HG03060 (cell line): ENCODE results near the gene KCNJ10.

Source experiments
- ATAC-seq: cut with Tn5 transposase; IDR thresholded peaks from one replicate; pipeline ENCODE4 v1.9.1; 2021; ENCODE audit warnings: low read depth, moderate number of reproducible peaks; ENCODE audit not compliant: unreplicated experiment

KCNJ10 gene

GRCh38 chr1:159999204-159999603 is 70.8 kb downstream of the KCNJ10 start:
- no peak for ATAC-seq

GRCh38 chr1:159996653-159997052 is 73.3 kb downstream of the KCNJ10 start:
- no peak for ATAC-seq

- no peak for ATAC-seq
These were observed 75.1 kb downstream of the KCNJ10 start for GRCh38 chr1:159994896-159995295.

GRCh38 chr1:159993911-159994310 is 76.0 kb downstream of the KCNJ10 start:
- no peak for ATAC-seq

GRCh38 chr1:159992161-159992560 is 77.8 kb downstream of the KCNJ10 start:
- ATAC-seq = no peak

GRCh38 chr1:159991513-159991912 is 78.4 kb downstream of the KCNJ10 start:
- ATAC-seq = no peak

GRCh38 chr1:159990005-159990404 is 80.0 kb downstream of the KCNJ10 start:
- no peak for ATAC-seq

GRCh38 chr1:159989581-159989980 is 80.4 kb downstream of the KCNJ10 start:
- ATAC-seq = no peak

- no peak for ATAC-seq
These were observed 82.0 kb downstream of the KCNJ10 start for GRCh38 chr1:159988006-159988405.

GRCh38 chr1:159987186-159987585 is 82.8 kb downstream of the KCNJ10 start:
- ATAC-seq = no peak

GRCh38 chr1:159986531-159986930 is 83.4 kb downstream of the KCNJ10 start:
- no peak for ATAC-seq

- no peak for ATAC-seq
These were observed 83.9 kb downstream of the KCNJ10 start for GRCh38 chr1:159986093-159986492.

GRCh38 chr1:159985473-159985872 is 84.5 kb downstream of the KCNJ10 start:
- ATAC-seq = no peak

- no peak for ATAC-seq
These were observed 86.3 kb downstream of the KCNJ10 start for GRCh38 chr1:159983681-159984080.

GRCh38 chr1:159982280-159982679 is 87.7 kb downstream of the KCNJ10 start:
- ATAC-seq = no peak

GRCh38 chr1:159981351-159982055 is 88.5 kb downstream of the KCNJ10 start:
- ATAC-seq = no peak

- no peak for ATAC-seq
These were observed 89.2 kb downstream of the KCNJ10 start for GRCh38 chr1:159980786-159981185.

- ATAC-seq = no peak
These were observed 89.9 kb downstream of the KCNJ10 start for GRCh38 chr1:159980076-159980475.

GRCh38 chr1:159979257-159979656 is 90.7 kb downstream of the KCNJ10 start:
- no peak for ATAC-seq

GRCh38 chr1:159978107-159978398 is 91.9 kb downstream of the KCNJ10 start:
- ATAC-seq = no peak

GRCh38 chr1:159977364-159978106 is 92.4 kb downstream of the KCNJ10 start:
- ATAC-seq = no peak

GRCh38 chr1:159974350-159974965 is 95.5 kb downstream of the KCNJ10 start:
- no peak for ATAC-seq
